B cell (primary cell): Measurements from ENCODE around the gene CRHR1.

Source experiments
- EZH2 ChIP-seq: IDR thresholded peaks from 2 replicates; pipeline ENCODE4 v1.6.1; 2012; ENCODE audit warnings: borderline replicate concordance, low read depth, mild to moderate bottlenecking, moderate library complexity, low read length; ENCODE audit not compliant: insufficient read depth, poor library complexity, severe bottlenecking
- TF ChIP-seq, protein P1 (sequence below): fragments of 200-600 bp; IDR thresholded peaks from one replicate; pipeline ENCODE4 v1.8.0; 2022; ENCODE audit warnings: antibody characterized with exemption, mild to moderate bottlenecking

DNA sequence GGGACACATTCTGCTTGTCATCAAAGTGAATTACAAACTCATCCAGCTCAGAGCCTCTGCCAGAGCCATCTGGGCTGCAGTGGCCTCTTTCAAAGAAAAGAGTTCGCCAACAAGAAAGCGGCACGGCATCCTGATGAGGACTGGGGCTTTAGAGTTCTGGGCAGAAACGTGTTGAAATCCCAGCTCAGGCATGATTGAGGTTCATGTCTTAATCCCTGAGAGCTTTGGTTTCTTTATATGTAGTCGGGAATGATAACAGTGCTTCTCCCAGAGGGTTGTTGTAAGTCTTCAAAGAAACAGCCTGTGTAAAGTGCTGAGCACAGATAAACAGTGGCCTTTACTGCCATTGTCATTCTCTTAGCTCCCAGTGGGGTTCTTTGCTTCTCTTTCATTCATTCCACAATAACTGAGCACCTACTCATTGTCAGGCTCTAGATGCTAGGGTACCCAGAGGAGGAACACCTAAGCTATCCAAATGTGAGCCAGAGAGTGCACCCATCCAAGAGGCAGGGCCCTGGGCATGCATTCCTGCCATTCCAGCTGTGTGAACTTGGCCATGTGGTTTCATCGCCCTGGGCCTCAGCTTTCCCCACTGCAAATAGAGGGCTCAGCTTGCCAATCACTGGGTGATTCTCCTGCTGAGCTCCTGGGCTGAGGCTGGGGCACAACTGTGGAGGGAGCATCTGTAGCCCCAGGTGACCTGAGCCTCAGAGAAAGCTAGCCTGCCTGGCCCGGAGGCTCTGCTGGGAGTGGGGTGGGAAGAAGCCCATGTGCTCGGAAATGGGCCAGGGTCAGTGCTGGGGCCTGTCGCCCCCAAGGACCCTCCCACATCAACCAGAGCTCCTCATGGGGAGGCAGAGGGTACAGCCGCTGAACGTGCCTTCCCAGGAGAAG lies 38.3 kb upstream of the CRHR1 start:
- TF ChIP-seq, protein P1, sequence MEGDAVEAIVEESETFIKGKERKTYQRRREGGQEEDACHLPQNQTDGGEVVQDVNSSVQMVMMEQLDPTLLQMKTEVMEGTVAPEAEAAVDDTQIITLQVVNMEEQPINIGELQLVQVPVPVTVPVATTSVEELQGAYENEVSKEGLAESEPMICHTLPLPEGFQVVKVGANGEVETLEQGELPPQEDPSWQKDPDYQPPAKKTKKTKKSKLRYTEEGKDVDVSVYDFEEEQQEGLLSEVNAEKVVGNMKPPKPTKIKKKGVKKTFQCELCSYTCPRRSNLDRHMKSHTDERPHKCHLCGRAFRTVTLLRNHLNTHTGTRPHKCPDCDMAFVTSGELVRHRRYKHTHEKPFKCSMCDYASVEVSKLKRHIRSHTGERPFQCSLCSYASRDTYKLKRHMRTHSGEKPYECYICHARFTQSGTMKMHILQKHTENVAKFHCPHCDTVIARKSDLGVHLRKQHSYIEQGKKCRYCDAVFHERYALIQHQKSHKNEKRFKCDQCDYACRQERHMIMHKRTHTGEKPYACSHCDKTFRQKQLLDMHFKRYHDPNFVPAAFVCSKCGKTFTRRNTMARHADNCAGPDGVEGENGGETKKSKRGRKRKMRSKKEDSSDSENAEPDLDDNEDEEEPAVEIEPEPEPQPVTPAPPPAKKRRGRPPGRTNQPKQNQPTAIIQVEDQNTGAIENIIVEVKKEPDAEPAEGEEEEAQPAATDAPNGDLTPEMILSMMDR = no peak
- TF ChIP-seq EZH2 = no peak
